H1 (cell line): ENCODE results near the gene MAGEA8. TPM values are rescaled to one million over a fixed set of nuclear protein-coding genes. Genes with fewer than 3 reads are reported as not detected.
"Not testable (repeated sequence)": the region's sequence is repeated elsewhere in the genome, so short reads cannot be mapped to it uniquely, and the experiment has no call there.

Experiments
- CTCF ChIA-PET: fragments of 300-600 bp; sonication (Branson Sonifier 250); formaldehyde crosslinking; loops from one replicate; lab custom pipeline; 2021; ENCODE audit not compliant: partially characterized antibody; lab: Charles Lee
- POLR2A ChIA-PET: fragments of 300-600 bp; sonication (Branson Sonifier 250); formaldehyde crosslinking; loops from one replicate; lab custom pipeline; 2021; ENCODE audit warnings: inconsistent platforms; ENCODE audit not compliant: partially characterized antibody; lab: Charles Lee
- DNase-seq, 2 experiments: peaks; one replicate each; pipeline versions ENCODE4 v3.0.0 to v3.0.0-alpha.2; 2010 to 2022; ENCODE audit warnings: low spot score in 2 of 2, low read depth in 1 of 2, mixed read lengths in 1 of 2
- FAIRE-seq: peaks from 2 replicates; lab custom pipeline; 2011; peaks lifted over from hg19 to GRCh38; lab: Jason Lieb, UNC
- H2AFZ ChIP-seq: 2 replicates; pipeline ENCODE4 v1.8.1; 2012; ENCODE audit warnings: low read length, inconsistent platforms
- H2AK5ac ChIP-seq: 2 replicates; pipeline ENCODE4 v1.6.1; 2013; ENCODE audit warnings: low read depth, low read length
- H2BK120ac ChIP-seq: replicated peaks from 2 replicates; pipeline ENCODE3; 2013; ENCODE audit warnings: low read depth, low read length, inconsistent platforms
- H2BK12ac ChIP-seq: 2 replicates; pipeline ENCODE4 v1.6.1; 2013; ENCODE audit warnings: low read depth, low read length
- H2BK15ac ChIP-seq: 2 replicates; pipeline ENCODE4 v1.6.1; 2013; ENCODE audit warnings: low read length
- H2BK20ac ChIP-seq: 2 replicates; pipeline ENCODE4 v1.6.1; 2013; ENCODE audit warnings: low read length
- H2BK5ac ChIP-seq: 2 replicates; pipeline ENCODE4 v1.6.1; 2013; ENCODE audit warnings: low read depth, low read length
- H3K14ac ChIP-seq: 2 replicates; pipeline ENCODE4 v1.6.1; 2013; ENCODE audit warnings: inconsistent platforms; ENCODE audit not compliant: insufficient read length
- H3K18ac ChIP-seq: 2 replicates; pipeline ENCODE4 v1.6.1; 2013; ENCODE audit warnings: low read length; ENCODE audit errors: extremely low read depth
- H3K23ac ChIP-seq: 2 replicates; pipeline ENCODE4 v1.6.1; 2013; ENCODE audit warnings: inconsistent platforms; ENCODE audit not compliant: insufficient read length
- H3K23me2 ChIP-seq: 2 replicates; pipeline ENCODE4 v1.6.1; 2013; ENCODE audit warnings: low read depth, low read length
- H3K27ac ChIP-seq: 2 replicates; pipeline ENCODE4 v1.6.1; 2011; ENCODE audit warnings: low read depth, low read length, inconsistent platforms
- H3K27me3 ChIP-seq, 4 experiments: replicated peaks in 1 of 4; 1 replicate in 1 of 4; 2 replicates in 3 of 4; pipeline versions ENCODE4 v1.6.1 to v1.8.1; 2011 to 2013; ENCODE audit warnings: low read length in 3 of 4, mild to moderate bottlenecking in 3 of 4, inconsistent platforms in 2 of 4, mixed read lengths in 2 of 4, moderate library complexity in 1 of 4; ENCODE audit not compliant: control insufficient read depth in 3 of 4, insufficient read depth in 3 of 4; ENCODE audit errors: extremely low read depth in 1 of 4
- H3K36me3 ChIP-seq, 4 experiments: 2 replicates each; pipeline versions ENCODE4 v1.6.1 to v1.8.1; 2011 to 2013; ENCODE audit warnings: mild to moderate bottlenecking in 4 of 4, low read length in 3 of 4, moderate library complexity in 2 of 4, control low read depth in 1 of 4, inconsistent platforms in 1 of 4; ENCODE audit not compliant: insufficient read depth in 4 of 4, control insufficient read depth in 2 of 4
- H3K4ac ChIP-seq: replicated peaks from 2 replicates; pipeline ENCODE3; 2013; ENCODE audit warnings: low read length, low read depth, mixed read lengths, inconsistent platforms; ENCODE audit not compliant: insufficient read length
- H3K4me1 ChIP-seq, 4 experiments: replicated peaks in 1 of 4; 1 replicate in 1 of 4; 2 replicates in 3 of 4; pipeline versions ENCODE4 v1.6.1 to v1.8.1; 2011 to 2013; ENCODE audit warnings: low read length in 3 of 4, inconsistent platforms in 2 of 4, mixed read lengths in 1 of 4; ENCODE audit not compliant: insufficient read depth in 4 of 4, control insufficient read depth in 3 of 4
- H3K4me2 ChIP-seq, 2 experiments: 2 replicates each; pipeline versions ENCODE4 v1.6.1 to v1.8.1; 2011 to 2013; ENCODE audit warnings: low read depth in 2 of 2, low read length in 2 of 2, control low read depth in 1 of 2, inconsistent platforms in 1 of 2, mild to moderate bottlenecking in 1 of 2; ENCODE audit not compliant: insufficient read depth in 1 of 2
- H3K4me3 ChIP-seq, 4 experiments: fragments of 200-600, 300-600 bp in 1 of 4; sonication (generic), shearing (Covaris generic), sonication (Bioruptor Twin) in 1 of 4; 2 replicates each; pipeline versions ENCODE4 v1.5.1 to v1.8.1; 2011 to 2016; ENCODE audit warnings: low read length in 4 of 4, low read depth in 3 of 4, control low read depth in 2 of 4, inconsistent platforms in 2 of 4, mild to moderate bottlenecking in 2 of 4, mixed read lengths in 1 of 4, moderate library complexity in 1 of 4; ENCODE audit not compliant: insufficient read depth in 2 of 4; ENCODE audit errors: extremely low read depth in 1 of 4
- H3K56ac ChIP-seq: replicated peaks from 2 replicates; pipeline ENCODE3; 2013; ENCODE audit warnings: low read depth, mild to moderate bottlenecking, mixed read lengths, low read length, inconsistent platforms; ENCODE audit not compliant: insufficient read length
- H3K79me1 ChIP-seq: 2 replicates; pipeline ENCODE4 v1.6.1; 2013; ENCODE audit warnings: low read depth, low read length, control low read depth
- H3K79me2 ChIP-seq, 2 experiments: 2 replicates each; pipeline versions ENCODE4 v1.6.1 to v1.8.1; 2012 to 2013; ENCODE audit warnings: low read length in 2 of 2, mild to moderate bottlenecking in 2 of 2, inconsistent platforms in 1 of 2; ENCODE audit not compliant: insufficient read depth in 2 of 2, control insufficient read depth in 1 of 2
- H3K9ac ChIP-seq, 4 experiments: replicated peaks in 1 of 4; 1 replicate in 1 of 4; 2 replicates in 3 of 4; pipeline versions ENCODE4 v1.6.1 to v1.8.1; 2011 to 2013; ENCODE audit warnings: low read depth in 3 of 4, low read length in 3 of 4, control low read depth in 2 of 4, mild to moderate bottlenecking in 2 of 4, moderate library complexity in 2 of 4, inconsistent platforms in 1 of 4; ENCODE audit errors: extremely low read depth in 1 of 4
- H3K9me3 ChIP-seq, 2 experiments: 2 replicates each; pipeline versions ENCODE4 v1.6.1 to v1.8.1; 2012 to 2013; ENCODE audit warnings: mild to moderate bottlenecking in 2 of 2, moderate library complexity in 2 of 2, control low read depth in 1 of 2, inconsistent platforms in 1 of 2, low read depth in 1 of 2, low read length in 1 of 2, mixed read lengths in 1 of 2; ENCODE audit not compliant: insufficient read depth in 2 of 2
- H4K20me1 ChIP-seq, 2 experiments: replicated peaks in 1 of 2; 2 replicates each; pipeline versions ENCODE3 to v1.8.1; 2011 to 2013; ENCODE audit warnings: inconsistent platforms in 2 of 2, low read length in 2 of 2, mild to moderate bottlenecking in 1 of 2; ENCODE audit not compliant: insufficient read depth in 2 of 2, control insufficient read depth in 1 of 2
- H4K5ac ChIP-seq: 2 replicates; pipeline ENCODE4 v1.6.1; 2013; ENCODE audit warnings: low read length, low read depth, mixed read lengths, inconsistent platforms; ENCODE audit not compliant: insufficient read length
- H4K8ac ChIP-seq: 2 replicates; pipeline ENCODE4 v1.8.0; 2013; ENCODE audit warnings: mild to moderate bottlenecking, moderate library complexity, low read length, inconsistent platforms; ENCODE audit not compliant: insufficient read depth; ENCODE audit errors: extremely low read depth
- H4K91ac ChIP-seq: replicated peaks from 2 replicates; pipeline ENCODE3; 2013; ENCODE audit warnings: low read length, mixed read lengths, inconsistent platforms; ENCODE audit not compliant: insufficient read length
- RAD21 ChIP-seq, 2 experiments: IDR thresholded peaks in 1 of 2; conservative IDR thresholded peaks in 1 of 2; 2 replicates each; pipeline ENCODE4 v1.6.1; 2011; ENCODE audit warnings: low read depth in 2 of 2, low read length in 2 of 2, improper control_type of control experiment in 1 of 2, inconsistent platforms in 1 of 2, mild to moderate bottlenecking in 1 of 2, moderate library complexity in 1 of 2
- WGBS, 2 experiments: shearing (Covaris generic) in 1 of 2; methylation state at CpG; one replicate each; pipeline versions ENCODE4 v1.1.6 to v1.1.7; 2013 to 2015; ENCODE audit warnings: low lambda C conversion rate in 2 of 2, mixed read lengths in 2 of 2, inconsistent platforms in 1 of 2, low coverage in 1 of 2, missing lambda C conversion rate in 1 of 2; ENCODE audit not compliant: insufficient replicate concordance in 2 of 2, insufficient coverage in 1 of 2, insufficient read length in 1 of 2; ENCODE audit errors: extremely low coverage in 1 of 2, missing lambda C conversion rate in 1 of 2; 5-methylcytosine and 5-hydroxymethylcytosine counted together
- polyA plus RNA-seq, 7 experiments: library from polyadenylated mRNA; depleted of rRNA in 3 of 7; stranded (reverse) in 5 of 7; unstranded in 2 of 7; fragments of >200 nt in 5 of 7; fragments of 200-250 nt in 2 of 7; gene quantifications; 1 replicate in 5 of 7; 2 replicates in 1 of 7; 4 replicates in 1 of 7; pipeline versions ENCODE4 v1.2.1 to v1.2.3, GENCODE V29; 2011 to 2013; ENCODE audit warnings: missing spikeins in 2 of 7, mixed read lengths in 2 of 7
- total RNA-seq: library from RNA; stranded (reverse); fragmentation: NEBNext Ultra II Directional; extraction: Animal tissue kit (Norgen Biotek cat#: 25700); gene quantifications from 2 replicates; pipeline ENCODE4 v1.2.1, GENCODE V29; 2021
- TF ChIP-seq, protein P1 (sequence below), 3 experiments: IDR thresholded peaks; 1 replicate in 2 of 3; 2 replicates in 1 of 3; pipeline versions ENCODE4 v1.5.1 to v1.6.1; 2011; ENCODE audit warnings: low read length in 3 of 3, mild to moderate bottlenecking in 3 of 3, inconsistent platforms in 2 of 3, low read depth in 1 of 3, moderate library complexity in 1 of 3; ENCODE audit not compliant: insufficient read depth in 1 of 3; ENCODE audit errors: control extremely low read depth in 1 of 3

The MAGEA8 gene
- total and polyA plus RNA-seq, 2 of the 8 experiments (the other 6 are each of a cell fraction or from before 2014, with no cell fraction given): not detected

DNA sequence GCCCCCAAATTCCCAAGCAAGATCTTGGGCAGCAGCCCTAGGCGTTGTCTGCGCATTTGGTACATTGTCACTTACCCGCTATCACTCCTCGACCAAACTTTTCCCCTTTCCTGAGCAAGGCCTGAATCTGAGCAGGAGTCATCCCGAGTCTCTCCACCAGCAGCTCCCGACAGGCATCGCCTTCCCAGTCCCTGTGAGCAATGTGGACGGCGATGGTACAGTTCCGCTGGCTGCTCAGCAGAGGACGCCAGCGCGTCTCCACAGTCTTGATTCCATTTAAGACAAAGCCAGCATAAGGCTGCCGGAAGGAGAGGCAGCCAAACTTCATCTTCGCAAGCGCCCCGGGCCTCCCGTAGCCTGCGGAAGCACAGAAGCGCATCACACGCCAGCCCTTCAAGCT is 52.6 kb downstream of the MAGEA8 start:
- H2BK5ac ChIP-seq, H3K23me2 ChIP-seq, H3K18ac ChIP-seq, H2AFZ ChIP-seq, H4K20me1 ChIP-seq, POLR2A ChIA-PET, H3K27me3 ChIP-seq, H2BK15ac ChIP-seq, H3K36me3 ChIP-seq, H3K4me1 ChIP-seq, H4K8ac ChIP-seq, H3K79me1 ChIP-seq, H4K91ac ChIP-seq, H3K4ac ChIP-seq, CTCF ChIA-PET, H3K23ac ChIP-seq, H3K27ac ChIP-seq, H3K9ac ChIP-seq, H3K4me3 ChIP-seq, H3K9me3 ChIP-seq, H2BK12ac ChIP-seq, H2BK20ac ChIP-seq, H3K79me2 ChIP-seq, H3K14ac ChIP-seq, H2AK5ac ChIP-seq, H3K4me2 ChIP-seq, H4K5ac ChIP-seq, H3K56ac ChIP-seq, H2BK120ac ChIP-seq, DNase-seq: not testable (repeated sequence)
- TF ChIP-seq, protein P1, sequence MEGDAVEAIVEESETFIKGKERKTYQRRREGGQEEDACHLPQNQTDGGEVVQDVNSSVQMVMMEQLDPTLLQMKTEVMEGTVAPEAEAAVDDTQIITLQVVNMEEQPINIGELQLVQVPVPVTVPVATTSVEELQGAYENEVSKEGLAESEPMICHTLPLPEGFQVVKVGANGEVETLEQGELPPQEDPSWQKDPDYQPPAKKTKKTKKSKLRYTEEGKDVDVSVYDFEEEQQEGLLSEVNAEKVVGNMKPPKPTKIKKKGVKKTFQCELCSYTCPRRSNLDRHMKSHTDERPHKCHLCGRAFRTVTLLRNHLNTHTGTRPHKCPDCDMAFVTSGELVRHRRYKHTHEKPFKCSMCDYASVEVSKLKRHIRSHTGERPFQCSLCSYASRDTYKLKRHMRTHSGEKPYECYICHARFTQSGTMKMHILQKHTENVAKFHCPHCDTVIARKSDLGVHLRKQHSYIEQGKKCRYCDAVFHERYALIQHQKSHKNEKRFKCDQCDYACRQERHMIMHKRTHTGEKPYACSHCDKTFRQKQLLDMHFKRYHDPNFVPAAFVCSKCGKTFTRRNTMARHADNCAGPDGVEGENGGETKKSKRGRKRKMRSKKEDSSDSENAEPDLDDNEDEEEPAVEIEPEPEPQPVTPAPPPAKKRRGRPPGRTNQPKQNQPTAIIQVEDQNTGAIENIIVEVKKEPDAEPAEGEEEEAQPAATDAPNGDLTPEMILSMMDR (IDR thresholded peaks at IDR 0.05; ENCODE audit: control extremely low read depth in 1 of 3, insufficient read depth in 1 of 3, low read depth in 1 of 3, low read length in 3 of 3): peak; percentile 5 to 20 (median 13); a peak in 3 of 4 replicates
- peak; percentile 1 to 16; a peak in 1 of 4 replicates for TF ChIP-seq RAD21 (IDR thresholded peaks at IDR 0.05 in 1 of 2, conservative IDR thresholded peaks at IDR 0.05 in 1 of 2; ENCODE audit: low read depth in 2 of 2, low read length in 2 of 2)
- FAIRE-seq: peak; percentile 96
- WGBS, 2 experiments: no CpG with 5 or more reads among the region's 21 CpGs
